ENCODE measurements around the gene LPCAT3. TPM values are rescaled to one million over a fixed set of nuclear protein-coding genes. Genes with fewer than 3 reads are reported as not detected.

Gene LPCAT3
- total RNA-seq, 4 donors from 2014 or later, result 23.7 to 33.7 (median 26.6) TPM

DNA sequence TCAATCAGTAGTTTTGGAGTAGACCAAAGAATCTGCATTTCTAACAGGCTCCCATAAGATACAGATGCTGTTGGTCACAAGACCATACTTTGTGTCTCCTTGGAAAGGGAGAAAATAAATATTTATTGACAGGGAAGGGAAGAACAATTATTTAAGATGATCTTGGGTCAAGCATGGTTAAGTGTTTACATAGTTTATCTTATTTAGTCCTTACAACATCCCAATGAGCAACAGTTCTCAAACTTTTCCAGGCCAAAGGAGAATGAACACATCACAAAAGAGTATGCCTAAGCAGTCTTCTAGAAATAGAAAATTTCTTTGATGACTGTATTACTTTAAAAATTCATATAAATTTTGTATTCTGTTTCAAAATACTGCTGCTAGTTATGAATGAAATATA, 8.8 kb downstream of the LPCAT3 start:
- no peak overlapping the region for H3K4me3 ChIP-seq
- TF ChIP-seq, protein P1, sequence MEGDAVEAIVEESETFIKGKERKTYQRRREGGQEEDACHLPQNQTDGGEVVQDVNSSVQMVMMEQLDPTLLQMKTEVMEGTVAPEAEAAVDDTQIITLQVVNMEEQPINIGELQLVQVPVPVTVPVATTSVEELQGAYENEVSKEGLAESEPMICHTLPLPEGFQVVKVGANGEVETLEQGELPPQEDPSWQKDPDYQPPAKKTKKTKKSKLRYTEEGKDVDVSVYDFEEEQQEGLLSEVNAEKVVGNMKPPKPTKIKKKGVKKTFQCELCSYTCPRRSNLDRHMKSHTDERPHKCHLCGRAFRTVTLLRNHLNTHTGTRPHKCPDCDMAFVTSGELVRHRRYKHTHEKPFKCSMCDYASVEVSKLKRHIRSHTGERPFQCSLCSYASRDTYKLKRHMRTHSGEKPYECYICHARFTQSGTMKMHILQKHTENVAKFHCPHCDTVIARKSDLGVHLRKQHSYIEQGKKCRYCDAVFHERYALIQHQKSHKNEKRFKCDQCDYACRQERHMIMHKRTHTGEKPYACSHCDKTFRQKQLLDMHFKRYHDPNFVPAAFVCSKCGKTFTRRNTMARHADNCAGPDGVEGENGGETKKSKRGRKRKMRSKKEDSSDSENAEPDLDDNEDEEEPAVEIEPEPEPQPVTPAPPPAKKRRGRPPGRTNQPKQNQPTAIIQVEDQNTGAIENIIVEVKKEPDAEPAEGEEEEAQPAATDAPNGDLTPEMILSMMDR (IDR thresholded peaks at IDR 0.05), result no peak
- no peak for TF ChIP-seq POLR2AphosphoS5 (IDR thresholded peaks at IDR 0.05)
- TF ChIP-seq POLR2A (IDR thresholded peaks at IDR 0.05), result no peak
- TF ChIP-seq EP300 (IDR thresholded peaks at IDR 0.05), result no peak
- no peaks in the 10 kb centered on the region for H3K9me3 ChIP-seq
- ATAC-seq, result no peak
- H3K27ac ChIP-seq, result no peak overlapping the region
- H3K36me3 ChIP-seq, result peaks cover 0 to 43% of the 10 kb centered on the region in 2 donors
- H3K27me3 ChIP-seq, result no peaks in the 10 kb centered on the region
- no peaks in the 10 kb centered on the region for H3K4me1 ChIP-seq

DNA sequence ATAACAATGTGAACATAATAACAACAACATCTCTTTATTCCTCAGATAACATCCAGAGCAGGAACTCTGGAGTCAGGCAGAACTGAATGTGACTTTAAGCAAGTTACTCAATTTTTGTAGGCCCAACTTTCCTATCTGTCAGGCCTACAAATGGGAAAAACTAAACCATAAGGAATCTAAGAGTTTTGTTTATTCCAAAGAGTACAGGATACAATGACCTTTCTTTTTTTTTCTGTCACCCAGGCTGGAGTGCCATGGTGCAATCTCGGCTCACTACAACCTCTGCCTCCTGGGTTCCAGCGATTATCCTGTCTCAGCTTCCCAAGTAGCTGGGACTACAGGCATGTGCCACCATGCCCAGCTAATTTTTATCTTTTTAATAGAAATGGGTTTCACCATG, 9.4 kb downstream of the LPCAT3 start:
- ATAC-seq, result no peak
- TF ChIP-seq, protein P1 (IDR thresholded peaks at IDR 0.05), result no peak
- no peak for TF ChIP-seq POLR2A (IDR thresholded peaks at IDR 0.05)
- no peak for TF ChIP-seq EP300 (IDR thresholded peaks at IDR 0.05)
- TF ChIP-seq POLR2AphosphoS5 (IDR thresholded peaks at IDR 0.05), result no peak
- no peaks in the 10 kb centered on the region for H3K4me1 ChIP-seq
- no peaks in the 10 kb centered on the region for H3K27me3 ChIP-seq
- H3K9me3 ChIP-seq, result no peaks in the 10 kb centered on the region
- H3K36me3 ChIP-seq, result peaks cover 0 to 41% of the 10 kb centered on the region in 2 donors
- H3K27ac ChIP-seq, result no peak overlapping the region
- no peak overlapping the region for H3K4me3 ChIP-seq
- 82% methylated on average over 2 of the region's 2 CpGs; no CpG with 5 or more reads in 1 of the 2 donors for WGBS, 2 donors (ENCODE audit: low coverage in 1 of 2)

GRCh38 chr12:7006639-7007038, 11.6 kb downstream of the LPCAT3 start:
- H3K4me3 ChIP-seq, result no peak overlapping the region
- H3K27ac ChIP-seq, result no peak overlapping the region
- no peak for TF ChIP-seq POLR2A (IDR thresholded peaks at IDR 0.05)
- no peak for TF ChIP-seq POLR2AphosphoS5 (IDR thresholded peaks at IDR 0.05)
- TF ChIP-seq, protein P1 (IDR thresholded peaks at IDR 0.05), result no peak
- no peak for TF ChIP-seq EP300 (IDR thresholded peaks at IDR 0.05)
- no peaks in the 10 kb centered on the region for H3K4me1 ChIP-seq
- no peak for ATAC-seq
- peaks cover 0 to 27% of the 10 kb centered on the region in 2 donors for H3K36me3 ChIP-seq
- no peaks in the 10 kb centered on the region for H3K9me3 ChIP-seq
- H3K27me3 ChIP-seq, result no peaks in the 10 kb centered on the region
- WGBS, 2 donors (ENCODE audit: low coverage in 1 of 2), result 84 to 91% methylated on average over 2 to 3 of the region's 3 CpGs

GRCh38 chr12:7005311-7005710, 13.0 kb downstream of the LPCAT3 start:
- peaks cover 0 to 27% of the 10 kb centered on the region in 2 donors for H3K36me3 ChIP-seq
- H3K4me1 ChIP-seq, result no peaks in the 10 kb centered on the region
- no peaks in the 10 kb centered on the region for H3K9me3 ChIP-seq
- TF ChIP-seq, protein P1 (IDR thresholded peaks at IDR 0.05), result no peak
- TF ChIP-seq EP300 (IDR thresholded peaks at IDR 0.05) (no peak), POLR2A (IDR thresholded peaks at IDR 0.05) (no peak), POLR2AphosphoS5 (IDR thresholded peaks at IDR 0.05) (no peak)
- H3K27ac ChIP-seq, result no peak overlapping the region
- H3K4me3 ChIP-seq, result no peak overlapping the region
- ATAC-seq, result no peak
- WGBS, 2 donors (ENCODE audit: low coverage in 1 of 2), result 69 to 84% methylated on average over 2 of the region's 2 CpGs
- H3K27me3 ChIP-seq, result no peaks in the 10 kb centered on the region

DNA sequence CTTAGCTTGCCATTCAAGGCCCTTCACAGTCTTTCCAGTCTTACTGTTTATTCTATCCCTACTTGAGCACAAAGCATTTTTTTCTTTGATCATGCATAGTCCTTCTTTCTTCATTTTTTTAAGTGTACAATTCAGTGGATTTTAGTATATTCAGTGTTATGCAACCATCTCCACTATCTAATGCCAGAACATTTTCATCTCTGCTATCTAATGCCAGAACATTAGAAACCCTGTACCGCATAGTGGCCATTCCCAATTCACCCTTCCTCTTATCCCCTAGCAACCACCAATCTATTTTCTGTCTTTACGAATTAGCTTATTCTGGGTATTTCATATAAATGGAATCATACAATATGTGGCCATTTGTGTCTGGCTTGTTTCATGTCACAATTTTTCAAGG, 13.4 kb downstream of the LPCAT3 start:
- no peak overlapping the region for H3K27ac ChIP-seq
- peaks cover 0 to 31% of the 10 kb centered on the region in 2 donors for H3K36me3 ChIP-seq
- H3K4me1 ChIP-seq, result no peaks in the 10 kb centered on the region
- no peaks in the 10 kb centered on the region for H3K27me3 ChIP-seq
- H3K9me3 ChIP-seq, result no peaks in the 10 kb centered on the region
- H3K4me3 ChIP-seq, result no peak overlapping the region
- no peak for ATAC-seq
- WGBS, 2 donors (ENCODE audit: low coverage in 1 of 2), result 69 to 94% methylated on average over 2 of the region's 2 CpGs
- TF ChIP-seq POLR2AphosphoS5 (IDR thresholded peaks at IDR 0.05) (no peak), EP300 (IDR thresholded peaks at IDR 0.05) (no peak), POLR2A (IDR thresholded peaks at IDR 0.05) (no peak)
- TF ChIP-seq, protein P1 (IDR thresholded peaks at IDR 0.05), result no peak
